ENCODE measurements around the gene FRMD4A. TPM values are rescaled to one million over a fixed set of nuclear protein-coding genes. Genes with fewer than 3 reads are reported as not detected.

Gene FRMD4A
- total RNA-seq, 1 experiment from 2014 or later: 18.3 TPM

- no peak for TF ChIP-seq EZH2 (IDR thresholded peaks at IDR 0.05; ENCODE audit: low read depth)
- TF ChIP-seq, protein P1, sequence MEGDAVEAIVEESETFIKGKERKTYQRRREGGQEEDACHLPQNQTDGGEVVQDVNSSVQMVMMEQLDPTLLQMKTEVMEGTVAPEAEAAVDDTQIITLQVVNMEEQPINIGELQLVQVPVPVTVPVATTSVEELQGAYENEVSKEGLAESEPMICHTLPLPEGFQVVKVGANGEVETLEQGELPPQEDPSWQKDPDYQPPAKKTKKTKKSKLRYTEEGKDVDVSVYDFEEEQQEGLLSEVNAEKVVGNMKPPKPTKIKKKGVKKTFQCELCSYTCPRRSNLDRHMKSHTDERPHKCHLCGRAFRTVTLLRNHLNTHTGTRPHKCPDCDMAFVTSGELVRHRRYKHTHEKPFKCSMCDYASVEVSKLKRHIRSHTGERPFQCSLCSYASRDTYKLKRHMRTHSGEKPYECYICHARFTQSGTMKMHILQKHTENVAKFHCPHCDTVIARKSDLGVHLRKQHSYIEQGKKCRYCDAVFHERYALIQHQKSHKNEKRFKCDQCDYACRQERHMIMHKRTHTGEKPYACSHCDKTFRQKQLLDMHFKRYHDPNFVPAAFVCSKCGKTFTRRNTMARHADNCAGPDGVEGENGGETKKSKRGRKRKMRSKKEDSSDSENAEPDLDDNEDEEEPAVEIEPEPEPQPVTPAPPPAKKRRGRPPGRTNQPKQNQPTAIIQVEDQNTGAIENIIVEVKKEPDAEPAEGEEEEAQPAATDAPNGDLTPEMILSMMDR (conservative IDR thresholded peaks at IDR 0.05): no peak
- Histone ChIP-seq H3K27me3 (ENCODE audit: insufficient read depth, low read depth) (no peaks in the 10 kb centered on the region), H3K36me3 (ENCODE audit: low read depth) (no peaks in the 10 kb centered on the region), H3K4me3 (no peak overlapping the region), H3K4me1 (replicated peaks; ENCODE audit: insufficient read depth) (no peaks in the 10 kb centered on the region), H3F3A (ENCODE audit: insufficient read depth, low read depth) (no peaks in the 10 kb centered on the region), H2AFZ (no peak overlapping the region), H3K79me2 (ENCODE audit: low read depth) (no peaks in the 10 kb centered on the region), H4K20me1 (ENCODE audit: insufficient read depth) (no peaks in the 10 kb centered on the region), H3K27ac (no peak overlapping the region), H3K9me3 (ENCODE audit: insufficient read depth, low read depth) (no peaks in the 10 kb centered on the region), H3K9me2 (ENCODE audit: insufficient read depth) (no peaks in the 10 kb centered on the region), H3K4me2 (no peak overlapping the region)
- DNase-seq: no peak
- BruUV-seq (replicated peaks): no TSS peak
- intact Hi-C loops (cut with micrococcal nuclease; ENCODE audit: unreplicated experiment): no loop called here
- ChIA-PET CTCF (no interaction called here), POLR2A (ENCODE audit: unreplicated experiment) (no interaction called here)
Measured at GRCh38 chr10:13681960-13682359, 648.8 kb downstream of the FRMD4A start.

- BruUV-seq (replicated peaks): no TSS peak
- no peak for DNase-seq
- H3K27me3 ChIP-seq (ENCODE audit: insufficient read depth, low read depth): no peaks in the 10 kb centered on the region
- no peak overlapping the region for H3K4me2 ChIP-seq
- no peak for TF ChIP-seq EZH2 (IDR thresholded peaks at IDR 0.05; ENCODE audit: low read depth)
- TF ChIP-seq, protein P1 (conservative IDR thresholded peaks at IDR 0.05): no peak
- no peak overlapping the region for H2AFZ ChIP-seq
- H3K36me3 ChIP-seq (ENCODE audit: low read depth): no peaks in the 10 kb centered on the region
- H3F3A ChIP-seq (ENCODE audit: insufficient read depth, low read depth): no peaks in the 10 kb centered on the region
- no peaks in the 10 kb centered on the region for H3K4me1 ChIP-seq (replicated peaks; ENCODE audit: insufficient read depth)
- no peak overlapping the region for H3K4me3 ChIP-seq
- no peak overlapping the region for H3K27ac ChIP-seq
- ChIA-PET POLR2A (ENCODE audit: unreplicated experiment) (no interaction called here), CTCF (no interaction called here)
- H3K9me2 ChIP-seq (ENCODE audit: insufficient read depth): no peaks in the 10 kb centered on the region
- no peaks in the 10 kb centered on the region for H4K20me1 ChIP-seq (ENCODE audit: insufficient read depth)
- H3K79me2 ChIP-seq (ENCODE audit: low read depth): no peaks in the 10 kb centered on the region
- no peaks in the 10 kb centered on the region for H3K9me3 ChIP-seq (ENCODE audit: insufficient read depth, low read depth)
- intact Hi-C loops (cut with micrococcal nuclease; ENCODE audit: unreplicated experiment): no loop called here
Measured at GRCh38 chr10:13681528-13681927, 649.2 kb downstream of the FRMD4A start.

DNA sequence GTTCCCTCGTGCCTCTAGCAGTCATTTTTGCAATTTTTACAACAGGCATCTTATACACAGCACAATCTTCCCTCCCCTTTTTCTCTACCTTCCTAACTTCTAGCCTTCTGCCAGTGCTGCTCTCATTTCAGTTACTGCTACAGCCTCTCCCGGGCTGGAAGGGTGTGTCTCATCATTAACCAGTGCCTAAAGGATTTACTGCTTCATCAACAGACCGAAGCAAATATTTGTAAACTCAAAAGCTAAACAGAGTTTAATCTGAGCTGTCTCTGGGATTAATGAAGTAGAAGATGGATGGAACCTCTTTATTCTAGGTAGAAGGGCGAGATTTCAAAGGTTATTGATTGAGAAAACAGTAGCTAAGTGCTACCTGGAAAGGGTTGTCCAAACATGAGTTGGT lies 649.6 kb downstream of the FRMD4A start:
- no peak for DNase-seq
- H4K20me1 ChIP-seq (ENCODE audit: insufficient read depth): no peaks in the 10 kb centered on the region
- H3K9me2 ChIP-seq (ENCODE audit: insufficient read depth): no peaks in the 10 kb centered on the region
- H3K79me2 ChIP-seq (ENCODE audit: low read depth): no peaks in the 10 kb centered on the region
- no peaks in the 10 kb centered on the region for H3K27me3 ChIP-seq (ENCODE audit: insufficient read depth, low read depth)
- POLR2A ChIA-PET (ENCODE audit: unreplicated experiment): no interaction called here
- H3K4me1 ChIP-seq (replicated peaks; ENCODE audit: insufficient read depth): no peaks in the 10 kb centered on the region
- H3K9me3 ChIP-seq (ENCODE audit: insufficient read depth, low read depth): no peaks in the 10 kb centered on the region
- intact Hi-C loops (cut with micrococcal nuclease; ENCODE audit: unreplicated experiment): no loop called here
- BruUV-seq (replicated peaks): no TSS peak
- CTCF ChIA-PET: no interaction called here
- H2AFZ ChIP-seq: no peak overlapping the region
- no peak overlapping the region for H3K4me3 ChIP-seq
- no peak overlapping the region for H3K4me2 ChIP-seq
- no peak for TF ChIP-seq EZH2 (IDR thresholded peaks at IDR 0.05; ENCODE audit: low read depth)
- TF ChIP-seq, protein P1 (conservative IDR thresholded peaks at IDR 0.05): no peak
- H3K36me3 ChIP-seq (ENCODE audit: low read depth): no peaks in the 10 kb centered on the region
- no peak overlapping the region for H3K27ac ChIP-seq
- no peaks in the 10 kb centered on the region for H3F3A ChIP-seq (ENCODE audit: insufficient read depth, low read depth)
